Lower leg skin (tissue), 4 donors: ENCODE results near the gene MLYCD. TPM values are rescaled to one million over a fixed set of nuclear protein-coding genes. Genes with fewer than 3 reads are reported as not detected.

Experiments used
- DNase-seq, 2 donors: peaks; one replicate each; pipeline ENCODE4 v3.0.0-alpha.2; 2019; ENCODE audit warnings: low spot score in 2 of 2
- H3K4me3 ChIP-seq: fragments of 200-600 bp; sonication (generic); 2 replicates; pipeline ENCODE4 v1.5.1; 2017; ENCODE audit warnings: mild to moderate bottlenecking, low read depth; ENCODE audit not compliant: poor library complexity, severe bottlenecking
- CTCF ChIP-seq, 3 donors: fragments of 450-650 bp; IDR thresholded peaks; one replicate each; pipeline ENCODE4 v1.5.1; 2016; ENCODE audit warnings: antibody characterized with exemption in 3 of 3, mild to moderate bottlenecking in 3 of 3, moderate library complexity in 2 of 3
- POLR2A ChIP-seq, 2 donors: fragments of 450-650 bp; IDR thresholded peaks; one replicate each; pipeline ENCODE4 v1.6.1; 2016 to 2017; ENCODE audit warnings: antibody characterized with exemption in 2 of 2, mild to moderate bottlenecking in 1 of 2, moderate library complexity in 1 of 2
- WGBS, 2 donors: methylation state at CpG; one replicate each; pipeline ENCODE4 v1.1.5; 2018; 5-methylcytosine and 5-hydroxymethylcytosine counted together
- intact Hi-C: fragments of 100-400 bp; cut with DNase I; formaldehyde crosslinking; loops from one replicate; pipeline ENCODE4 v1.15.0; 2023; ENCODE audit warnings: low total_unique reads
- total RNA-seq, 4 donors: library from RNA; depleted of rRNA; stranded (reverse); fragments of >200 nt; gene quantifications; one replicate each; pipeline ENCODE4 v1.1.0, GENCODE V29; 2016

Gene MLYCD
- total RNA-seq, 4 donors from 2014 or later, result 3.8 to 8.8 (median 5.2) TPM

DNA sequence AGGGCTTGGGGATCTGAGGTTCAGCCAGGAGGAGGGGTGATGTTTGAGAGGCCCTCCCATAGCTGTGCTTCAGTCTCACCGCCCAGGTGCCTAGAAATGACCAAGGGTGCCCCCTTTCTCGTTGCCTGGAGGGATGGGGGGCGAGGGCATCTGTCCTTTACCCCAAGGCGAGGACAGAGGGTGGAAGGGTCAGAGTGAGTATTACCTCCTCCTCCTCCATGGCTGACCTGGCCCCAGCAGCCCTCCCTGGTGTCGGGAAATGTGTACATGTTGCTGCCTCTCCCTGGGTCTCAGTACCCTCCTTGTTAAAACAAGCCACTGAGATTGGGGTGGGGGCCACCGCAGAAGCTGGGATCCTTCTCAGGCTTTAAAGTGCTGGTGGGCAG, 71.5 kb downstream of the MLYCD start:
- intact Hi-C loops, result no loop called here
- WGBS, 2 donors, result 80% methylated on average over 6 of the region's 6 CpGs
- DNase-seq, result no peak
- no peak for TF ChIP-seq CTCF (IDR thresholded peaks at IDR 0.05)
- TF ChIP-seq POLR2A (IDR thresholded peaks at IDR 0.05), result no peak
- H3K4me3 ChIP-seq, result no peak overlapping the region

- no peak for DNase-seq
- TF ChIP-seq CTCF (IDR thresholded peaks at IDR 0.05) (no peak), POLR2A (IDR thresholded peaks at IDR 0.05) (no peak)
- 68 to 70% methylated on average over 25 to 26 of the region's 27 CpGs for WGBS, 2 donors
- H3K4me3 ChIP-seq, result no peak overlapping the region
- intact Hi-C loops, result no loop called here
Observed at GRCh38 chr16:83971165-83972130, 72.5 kb downstream of the MLYCD start.

DNA sequence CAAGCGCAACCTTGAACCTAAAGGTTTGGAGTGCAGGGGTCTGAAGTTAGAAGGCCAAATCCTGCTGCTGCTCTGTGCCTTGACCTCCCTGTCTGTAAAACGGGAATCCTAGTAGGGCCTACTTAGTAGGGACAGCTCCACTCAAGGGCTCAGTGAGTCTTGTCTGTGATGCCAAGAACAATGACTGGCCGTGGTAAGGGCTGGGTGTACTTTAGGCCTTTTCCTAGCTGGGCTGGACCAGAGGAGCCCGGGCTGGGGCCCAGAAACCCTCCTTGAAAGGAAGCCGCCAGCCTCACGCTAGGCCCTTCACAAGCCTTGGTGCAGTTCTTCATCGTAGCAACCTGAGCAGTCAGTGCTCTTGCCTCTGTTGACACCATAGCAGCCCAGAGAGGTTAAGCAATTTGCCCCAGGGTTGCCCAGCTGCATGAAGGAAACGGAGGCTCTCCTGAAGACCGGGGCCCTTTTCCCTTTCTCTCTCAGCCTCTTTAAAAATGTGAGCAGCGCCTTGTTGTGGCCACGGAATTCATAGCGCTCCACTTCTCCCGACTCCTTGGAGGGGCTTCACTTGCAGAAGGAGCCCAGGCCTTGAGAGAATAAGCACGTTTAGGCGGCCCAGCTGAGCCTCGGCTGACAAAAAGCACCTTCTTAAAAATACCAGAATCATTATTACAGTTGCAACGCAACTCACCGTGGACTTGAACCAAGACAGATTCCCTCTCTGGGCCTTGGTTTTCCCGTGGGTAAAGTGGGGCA, 73.5 kb downstream of the MLYCD start:
- H3K4me3 ChIP-seq, result no peak overlapping the region
- DNase-seq, result no peak
- WGBS, 2 donors, result 81 to 86% methylated on average over 17 to 19 of the region's 19 CpGs
- intact Hi-C loops, result no loop called here
- no peak for TF ChIP-seq CTCF (IDR thresholded peaks at IDR 0.05)

DNA sequence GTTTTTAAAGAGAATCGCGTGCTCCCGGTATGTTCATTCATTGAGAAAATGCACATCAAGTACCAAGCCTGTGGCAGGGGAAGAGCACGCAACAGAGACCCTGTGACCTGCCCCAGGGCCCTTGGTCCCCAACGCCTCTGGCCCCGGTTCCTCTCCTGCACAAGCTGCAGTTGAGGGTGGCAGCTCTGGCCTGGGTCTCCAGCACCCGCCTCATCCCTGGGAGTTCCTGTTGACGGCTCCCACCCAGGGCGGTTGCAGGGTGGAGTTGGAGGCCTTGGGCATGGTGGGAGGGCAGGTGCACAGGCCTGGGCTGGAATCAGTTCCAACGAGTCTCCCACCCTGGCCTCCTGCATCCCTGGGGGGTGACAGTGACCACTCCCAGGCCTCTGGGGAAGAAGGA, 74.2 kb downstream of the MLYCD start:
- no peak for DNase-seq
- 62 to 73% methylated on average over 10 of the region's 10 CpGs for WGBS, 2 donors

More for the DNA sequence above, 74.2 kb downstream of the MLYCD start:
- intact Hi-C loops, result no loop called here
- no peak overlapping the region for H3K4me3 ChIP-seq
- TF ChIP-seq CTCF (IDR thresholded peaks at IDR 0.05) (no peak), POLR2A (IDR thresholded peaks at IDR 0.05) (no peak)
